ENCODE measurements around the gene SIGLECL1. TPM values are rescaled to one million over a fixed set of nuclear protein-coding genes. Genes with fewer than 3 reads are reported as not detected.

SIGLECL1 gene
- total RNA-seq, 1 experiment from 2014 or later, result not detected

DNA sequence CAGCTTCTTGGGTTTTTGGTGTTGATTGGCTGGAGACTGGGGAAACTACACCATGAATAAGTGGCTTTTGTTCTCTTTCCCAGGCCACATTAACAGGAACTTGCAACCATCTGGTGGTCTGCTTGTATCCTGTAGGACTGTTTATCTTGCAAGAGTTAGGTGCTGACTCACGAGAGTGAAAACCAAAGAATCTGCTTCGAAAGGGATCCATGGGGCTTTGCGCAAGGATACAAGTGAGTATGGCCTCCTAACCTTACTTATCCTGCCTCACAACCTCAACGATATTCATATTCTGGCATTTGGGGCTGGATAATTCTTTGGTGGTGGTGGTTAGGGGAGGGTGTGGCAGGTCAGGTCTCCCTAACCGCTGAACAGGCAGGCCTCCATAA lies 4.7 kb upstream of the SIGLECL1 start:
- Histone ChIP-seq H2BK5ac (ENCODE audit: insufficient read length, low read length) (no peak overlapping the region), H2BK20ac (ENCODE audit: low read depth, low read length, poor library complexity, severe bottlenecking) (no peak overlapping the region), H3K14ac (ENCODE audit: insufficient read depth, low read length) (no peak overlapping the region), H3K4ac (ENCODE audit: low read depth, low read length) (no peak overlapping the region), H3K79me2 (ENCODE audit: insufficient read depth, low read length) (no peaks in the 10 kb centered on the region), H3K18ac (ENCODE audit: insufficient read length, low read depth, low read length) (no peak overlapping the region), H2BK15ac (ENCODE audit: low read depth, low read length) (no peak overlapping the region), H2AFZ (ENCODE audit: low read length) (no peak overlapping the region), H2BK12ac (ENCODE audit: insufficient read length, low read depth, low read length) (no peak overlapping the region), H2AK5ac (ENCODE audit: insufficient read length, low read length) (no peak overlapping the region), H3K27me3 (ENCODE audit: insufficient read depth, low read length) (no peaks in the 10 kb centered on the region), H3K56ac (ENCODE audit: insufficient read length, low read depth, low read length) (no peak overlapping the region), H3K4me1 (ENCODE audit: insufficient read depth, low read length) (no peaks in the 10 kb centered on the region), H3T11ph (ENCODE audit: low read length) (no peak overlapping the region), H3K27ac (ENCODE audit: insufficient read length, low read depth, low read length) (no peak overlapping the region), H2BK120ac (ENCODE audit: low read depth, low read length, poor library complexity, severe bottlenecking) (no peak overlapping the region), H4K8ac (replicated peaks; ENCODE audit: insufficient read length, low read depth, low read length) (no peak overlapping the region), H4K20me1 (ENCODE audit: control insufficient read depth, insufficient read depth, insufficient read length) (no peaks in the 10 kb centered on the region), H3K9me3 (ENCODE audit: control insufficient read depth, low read depth, low read length) (no peaks in the 10 kb centered on the region), H3K4me2 (ENCODE audit: insufficient read depth, insufficient read length, low read length) (no peak overlapping the region), H3K23me2 (ENCODE audit: insufficient read length, low read depth, low read length, poor library complexity, severe bottlenecking) (no peaks in the 10 kb centered on the region), H4K91ac (ENCODE audit: insufficient read length, low read depth, low read length) (no peak overlapping the region), H3K9ac (ENCODE audit: extremely low read depth, insufficient read length, low read length) (no peak overlapping the region), H3K79me1 (ENCODE audit: insufficient read depth, low read depth, low read length, poor library complexity, severe bottlenecking) (no peaks in the 10 kb centered on the region), H4K5ac (ENCODE audit: insufficient read length, low read depth, low read length) (no peak overlapping the region), H3K23ac (ENCODE audit: insufficient read length, low read depth, low read length) (no peak overlapping the region)
- DNase-seq, result no peak
- Mint-ChIP-seq H3K9me3 (peaks cover 0 to 70% of the 10 kb centered on the region in 2 experiments; a peak in 2 of 5 replicates), H3K4me3 (no peak overlapping the region), H3K36me3 (ENCODE audit: insufficient read depth in 1 of 3, low read depth in 3 of 3) (peaks cover 0 to 4% (median 0%) of the 10 kb centered on the region in 3 experiments; a peak in 2 of 7 replicates), H3K4me1 (peaks cover 0 to 5% of the 10 kb centered on the region in 2 experiments; a peak in 1 of 4 replicates), H3K27ac (peak overlapping the region in 1 of 3 experiments; percentile 40; a peak in 1 of 7 replicates), H3K27me3 (ENCODE audit: low read depth) (peaks cover 9% of the 10 kb centered on the region)
- TF ChIP-seq, protein P1, sequence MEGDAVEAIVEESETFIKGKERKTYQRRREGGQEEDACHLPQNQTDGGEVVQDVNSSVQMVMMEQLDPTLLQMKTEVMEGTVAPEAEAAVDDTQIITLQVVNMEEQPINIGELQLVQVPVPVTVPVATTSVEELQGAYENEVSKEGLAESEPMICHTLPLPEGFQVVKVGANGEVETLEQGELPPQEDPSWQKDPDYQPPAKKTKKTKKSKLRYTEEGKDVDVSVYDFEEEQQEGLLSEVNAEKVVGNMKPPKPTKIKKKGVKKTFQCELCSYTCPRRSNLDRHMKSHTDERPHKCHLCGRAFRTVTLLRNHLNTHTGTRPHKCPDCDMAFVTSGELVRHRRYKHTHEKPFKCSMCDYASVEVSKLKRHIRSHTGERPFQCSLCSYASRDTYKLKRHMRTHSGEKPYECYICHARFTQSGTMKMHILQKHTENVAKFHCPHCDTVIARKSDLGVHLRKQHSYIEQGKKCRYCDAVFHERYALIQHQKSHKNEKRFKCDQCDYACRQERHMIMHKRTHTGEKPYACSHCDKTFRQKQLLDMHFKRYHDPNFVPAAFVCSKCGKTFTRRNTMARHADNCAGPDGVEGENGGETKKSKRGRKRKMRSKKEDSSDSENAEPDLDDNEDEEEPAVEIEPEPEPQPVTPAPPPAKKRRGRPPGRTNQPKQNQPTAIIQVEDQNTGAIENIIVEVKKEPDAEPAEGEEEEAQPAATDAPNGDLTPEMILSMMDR (conservative IDR thresholded peaks at IDR 0.05), result no peak
- WGBS (ENCODE audit: extremely low coverage, insufficient read length, low lambda C conversion rate), result no CpG with 5 or more reads among the region's 5 CpGs

Measured in H9 (cell line).